ENCODE results near the gene DSP. TPM values are rescaled to one million over a fixed set of nuclear protein-coding genes. Genes with fewer than 3 reads are reported as not detected.

The DSP gene
- polyA plus RNA-seq, 1 donor from 2014 or later: 0.05 TPM

DNA sequence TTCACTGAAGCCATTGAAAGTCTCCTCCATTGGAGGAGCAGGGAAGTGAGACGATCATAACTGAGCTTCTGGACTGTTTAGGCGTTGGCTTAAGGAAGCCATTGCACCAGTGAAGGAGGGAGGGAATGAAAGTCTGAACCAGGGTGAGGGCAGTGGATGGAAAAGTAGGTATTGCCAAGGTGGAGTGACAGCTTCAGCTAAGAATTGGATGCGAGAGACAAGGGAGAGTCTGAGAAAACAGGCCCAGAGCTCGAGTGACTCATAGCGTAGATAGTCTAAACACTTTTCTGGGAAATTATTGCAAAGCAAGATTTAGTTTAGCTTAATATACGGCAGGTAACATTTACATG is 4.5 kb downstream of the DSP start:
- no peaks in the 10 kb centered on the region for H3F3A ChIP-seq (ENCODE audit: insufficient read depth, low read length, poor library complexity, severe bottlenecking)
- H4K20me1 ChIP-seq (ENCODE audit: insufficient read depth): no peaks in the 10 kb centered on the region
- H3K79me2 ChIP-seq (replicated peaks; ENCODE audit: insufficient read depth, low read length): no peaks in the 10 kb centered on the region
- TF ChIP-seq CTCF (IDR thresholded peaks at IDR 0.05; ENCODE audit: poor library complexity, severe bottlenecking) (no peak), EP300 (conservative IDR thresholded peaks at IDR 0.05; ENCODE audit: poor library complexity, severe bottlenecking) (no peak), MXI1 (conservative IDR thresholded peaks at IDR 0.05; ENCODE audit: poor library complexity, severe bottlenecking) (no peak)
- no peak overlapping the region for H3K4me2 ChIP-seq (ENCODE audit: low read length)
- H3K27me3 ChIP-seq (ENCODE audit: insufficient read depth, low read depth, low read length): peaks cover 40% of the 10 kb centered on the region
- H3K9ac ChIP-seq (ENCODE audit: low read length): no peak overlapping the region
- no peak overlapping the region for H3K27ac ChIP-seq (ENCODE audit: low read length)
- H3K9me2 ChIP-seq (ENCODE audit: insufficient read depth, low read length): no peaks in the 10 kb centered on the region
- no peaks in the 10 kb centered on the region for H3K9me3 ChIP-seq (ENCODE audit: low read length)
- H2AFZ ChIP-seq (ENCODE audit: low read depth, low read length): no peak overlapping the region
- no peak overlapping the region for H3K4me3 ChIP-seq (ENCODE audit: low read length)
- H3K36me3 ChIP-seq (ENCODE audit: insufficient read depth, low read length): no peaks in the 10 kb centered on the region

GRCh38 chr6:7546383-7546782 is 4.9 kb downstream of the DSP start:
- Histone ChIP-seq H3K9me3 (ENCODE audit: low read length) (no peaks in the 10 kb centered on the region), H4K20me1 (ENCODE audit: insufficient read depth) (no peaks in the 10 kb centered on the region), H3K79me2 (replicated peaks; ENCODE audit: insufficient read depth, low read length) (no peaks in the 10 kb centered on the region), H2AFZ (ENCODE audit: low read depth, low read length) (no peak overlapping the region), H3K9ac (ENCODE audit: low read length) (no peak overlapping the region), H3K4me2 (ENCODE audit: low read length) (no peak overlapping the region), H3K9me2 (ENCODE audit: insufficient read depth, low read length) (no peaks in the 10 kb centered on the region), H3K4me3 (ENCODE audit: low read length) (no peak overlapping the region), H3F3A (ENCODE audit: insufficient read depth, low read length, poor library complexity, severe bottlenecking) (no peaks in the 10 kb centered on the region), H3K27ac (ENCODE audit: low read length) (no peak overlapping the region), H3K36me3 (ENCODE audit: insufficient read depth, low read length) (no peaks in the 10 kb centered on the region), H3K27me3 (ENCODE audit: insufficient read depth, low read depth, low read length) (peaks cover 36% of the 10 kb centered on the region)
- TF ChIP-seq RAD21 (conservative IDR thresholded peaks at IDR 0.05): no peak
- no peak for TF ChIP-seq MXI1 (conservative IDR thresholded peaks at IDR 0.05; ENCODE audit: poor library complexity, severe bottlenecking)
- no peak for TF ChIP-seq SMC3 (conservative IDR thresholded peaks at IDR 0.05; ENCODE audit: poor library complexity)
- no peak for TF ChIP-seq CTCF (IDR thresholded peaks at IDR 0.05; ENCODE audit: poor library complexity, severe bottlenecking)
- TF ChIP-seq EZH2 (IDR thresholded peaks at IDR 0.05; ENCODE audit: borderline replicate concordance, insufficient read depth, low read length, poor library complexity, severe bottlenecking): no peak

GRCh38 chr6:7546896-7547295 is 5.4 kb downstream of the DSP start:
- H3K27me3 ChIP-seq (ENCODE audit: insufficient read depth, low read depth, low read length): peaks cover 31% of the 10 kb centered on the region
- H3K9ac ChIP-seq (ENCODE audit: low read length): no peak overlapping the region
- H4K20me1 ChIP-seq (ENCODE audit: insufficient read depth): no peaks in the 10 kb centered on the region
- no peaks in the 10 kb centered on the region for H3F3A ChIP-seq (ENCODE audit: insufficient read depth, low read length, poor library complexity, severe bottlenecking)
- H3K4me2 ChIP-seq (ENCODE audit: low read length): no peak overlapping the region
- TF ChIP-seq MXI1 (conservative IDR thresholded peaks at IDR 0.05; ENCODE audit: poor library complexity, severe bottlenecking): no peak
- TF ChIP-seq CTCF (IDR thresholded peaks at IDR 0.05; ENCODE audit: poor library complexity, severe bottlenecking): no peak
- TF ChIP-seq TAF1 (IDR thresholded peaks at IDR 0.05; ENCODE audit: low read depth): no peak
- no peak for TF ChIP-seq EZH2 (IDR thresholded peaks at IDR 0.05; ENCODE audit: borderline replicate concordance, insufficient read depth, low read length, poor library complexity, severe bottlenecking)
- no peaks in the 10 kb centered on the region for H3K36me3 ChIP-seq (ENCODE audit: insufficient read depth, low read length)
- no peak overlapping the region for H2AFZ ChIP-seq (ENCODE audit: low read depth, low read length)
- no peak overlapping the region for H3K4me3 ChIP-seq (ENCODE audit: low read length)
- H3K9me2 ChIP-seq (ENCODE audit: insufficient read depth, low read length): no peaks in the 10 kb centered on the region
- H3K9me3 ChIP-seq (ENCODE audit: low read length): no peaks in the 10 kb centered on the region
- no peaks in the 10 kb centered on the region for H3K79me2 ChIP-seq (replicated peaks; ENCODE audit: insufficient read depth, low read length)
- H3K27ac ChIP-seq (ENCODE audit: low read length): no peak overlapping the region

All from neural cell (in vitro differentiated cells).